Stimulated activated CD4-positive, alpha-beta T cell treated with anti-CD3 and anti-CD28 coated beads, Interleukin-15, amount 100 ng/mL, for 24 hours (primary cell): ENCODE measurements around the gene BRD1.

Source experiments
- DNase-seq: peaks from one replicate; pipeline ENCODE4 v3.0.0-alpha.2; 2020

BRD1 gene

GRCh38 chr22:49827853-49828598 is at the start of gene BRD1:
Gene BRD1 (minus strand): TSS chr22:49827873. CDS start chr22:49824317, 3,556 bp downstream.
- DNase-seq: peak; percentile 74

GRCh38 chr22:49873228-49873940 is 45.7 kb upstream of the BRD1 start:
- DNase-seq: no peak

- no peak for DNase-seq
Observed at GRCh38 chr22:49872347-49872746, 44.7 kb upstream of the BRD1 start.

- no peak for DNase-seq
Observed at GRCh38 chr22:49871482-49871881, 43.8 kb upstream of the BRD1 start.

- no peak for DNase-seq
Observed at GRCh38 chr22:49869845-49870712, 42.4 kb upstream of the BRD1 start.

- no peak for DNase-seq
Observed at GRCh38 chr22:49869086-49869830, 41.6 kb upstream of the BRD1 start.

GRCh38 chr22:49867303-49868265 is 39.9 kb upstream of the BRD1 start:
- DNase-seq: no peak

- DNase-seq: no peak
Observed at GRCh38 chr22:49866646-49867045, 39.0 kb upstream of the BRD1 start.

- DNase-seq: no peak
Observed at GRCh38 chr22:49866134-49866533, 38.5 kb upstream of the BRD1 start.

GRCh38 chr22:49865156-49865555 is 37.5 kb upstream of the BRD1 start:
- no peak for DNase-seq

- no peak for DNase-seq
Observed at GRCh38 chr22:49863931-49864330, 36.3 kb upstream of the BRD1 start.

GRCh38 chr22:49862496-49862776 is 34.8 kb upstream of the BRD1 start:
- no peak for DNase-seq

- DNase-seq: no peak
Observed at GRCh38 chr22:49861642-49862495, 34.2 kb upstream of the BRD1 start.

GRCh38 chr22:49858827-49859226 is 31.2 kb upstream of the BRD1 start:
- DNase-seq: no peak

GRCh38 chr22:49856766-49857618 is 29.3 kb upstream of the BRD1 start:
- no peak for DNase-seq

- DNase-seq: no peak
Observed at GRCh38 chr22:49856343-49856742, 28.7 kb upstream of the BRD1 start.

GRCh38 chr22:49855251-49855911 is 27.7 kb upstream of the BRD1 start:
- no peak for DNase-seq

GRCh38 chr22:49853981-49854831 is 26.5 kb upstream of the BRD1 start:
- DNase-seq: peak; percentile 44
